Karpas-422 (cell line): Measurements from ENCODE around the gene UTY. TPM values are rescaled to one million over a fixed set of nuclear protein-coding genes. Genes with fewer than 3 reads are reported as not detected.

Experiments
- DNase-seq: peaks from one replicate; pipeline ENCODE4 v3.0.0-alpha.2; 2015
- H2AFZ ChIP-seq: fragments of 200-600 bp; sonication (generic); 2 replicates; pipeline ENCODE4 v1.6.1; 2014; ENCODE audit warnings: antibody characterized with exemption, low read length, mixed read lengths
- H3K27ac ChIP-seq: fragments of 200-600 bp; sonication (generic); 2 replicates; pipeline ENCODE4 v1.5.1; 2014; ENCODE audit warnings: mild to moderate bottlenecking, low read length, moderate library complexity
- H3K27me3 ChIP-seq: fragments of 200-600 bp; sonication (generic); 2 replicates; pipeline ENCODE4 v1.6.1; 2014; ENCODE audit warnings: low read length, mixed read lengths
- H3K36me3 ChIP-seq: fragments of 200-600 bp; sonication (generic); 2 replicates; pipeline ENCODE4 v1.6.1; 2014; ENCODE audit warnings: low read length, mixed read lengths; ENCODE audit not compliant: insufficient read depth
- H3K4me1 ChIP-seq: fragments of 200-600 bp; sonication (generic); 2 replicates; pipeline ENCODE4 v1.6.1; 2014; ENCODE audit warnings: mild to moderate bottlenecking, low read length, mixed read lengths
- H3K4me2 ChIP-seq: fragments of 200-600 bp; sonication (generic); 2 replicates; pipeline ENCODE4 v1.6.1; 2014; ENCODE audit warnings: low read length, low read depth, mild to moderate bottlenecking; ENCODE audit not compliant: poor library complexity, severe bottlenecking
- H3K4me3 ChIP-seq: fragments of 200-600 bp; sonication (generic); 2 replicates; pipeline ENCODE4 v1.5.1; 2014; ENCODE audit warnings: mild to moderate bottlenecking, antibody characterized with exemption, low read length, mixed read lengths
- H3K79me2 ChIP-seq: fragments of 200-600 bp; sonication (generic); 2 replicates; pipeline ENCODE4 v1.6.1; 2014; ENCODE audit warnings: mild to moderate bottlenecking, low read length, mixed read lengths
- H3K9ac ChIP-seq: fragments of 200-600 bp; sonication (generic); 2 replicates; pipeline ENCODE4 v1.6.0; 2014; ENCODE audit warnings: low read length
- H3K9me2 ChIP-seq: fragments of 200-600 bp; sonication (generic), shearing (Covaris generic); replicated peaks from 2 replicates; pipeline ENCODE4 v1.6.0; 2014; ENCODE audit warnings: mild to moderate bottlenecking, low read length, moderate library complexity; ENCODE audit not compliant: insufficient read depth
- H3K9me3 ChIP-seq: fragments of 300-700, 200-600 bp; sonication (generic); 2 replicates; pipeline ENCODE4 v1.6.1; 2014; ENCODE audit warnings: low read length, mixed read lengths
- H4K20me1 ChIP-seq: fragments of 200-600 bp; sonication (generic); 2 replicates; pipeline ENCODE4 v1.6.1; 2014; ENCODE audit warnings: mild to moderate bottlenecking, antibody characterized with exemption, low read length, low read depth; ENCODE audit not compliant: insufficient read depth
- total RNA-seq: library from RNA; depleted of rRNA; stranded (reverse); fragments of >200 nt; shearing (Covaris generic); gene quantifications from 2 replicates; pipeline ENCODE4 v1.2.3, GENCODE V29; 2014; ENCODE audit warnings: low replicate concordance

UTY gene
- total RNA-seq, 1 experiment from 2014 or later: not detected

DNA sequence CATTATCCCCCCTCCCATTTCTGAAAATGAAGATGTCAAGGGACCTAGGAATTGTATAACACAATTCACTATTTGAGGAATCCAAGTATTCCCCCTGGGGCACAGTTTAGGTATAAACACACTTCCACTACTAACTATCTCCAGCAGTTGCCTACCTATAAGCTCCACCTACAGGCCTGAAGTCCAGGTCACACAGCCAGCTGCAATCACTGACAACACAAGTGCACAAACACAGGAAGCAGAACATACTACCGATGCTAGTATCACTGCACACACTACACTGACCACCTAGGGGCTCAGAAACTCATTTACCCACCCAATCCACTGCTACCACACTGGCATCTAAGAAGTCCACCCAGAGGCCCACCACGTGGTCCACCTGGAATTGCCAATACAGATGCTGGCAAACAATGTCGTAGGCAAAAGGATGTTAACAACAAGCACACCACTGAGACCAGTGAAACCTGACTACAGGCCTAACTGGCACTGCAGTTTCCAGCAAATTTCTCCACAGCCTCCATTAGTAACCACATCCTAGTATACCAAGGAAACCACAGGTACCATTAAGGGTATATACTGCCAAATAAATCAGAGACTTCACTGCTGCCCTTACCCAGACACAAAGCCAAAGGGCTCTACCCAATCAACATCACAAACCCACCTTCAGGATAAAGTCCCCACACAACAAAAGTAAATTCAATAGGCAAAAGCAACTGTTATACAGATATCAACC is 47.4 kb downstream of the UTY start:
- Histone ChIP-seq H3K27ac (no peak overlapping the region), H4K20me1 (no peaks in the 10 kb centered on the region), H3K4me3 (no peak overlapping the region), H3K79me2 (no peaks in the 10 kb centered on the region), H3K4me2 (no peak overlapping the region), H3K9me2 (no peaks in the 10 kb centered on the region), H3K27me3 (no peaks in the 10 kb centered on the region), H3K9ac (no peak overlapping the region), H3K9me3 (no peaks in the 10 kb centered on the region), H3K4me1 (no peaks in the 10 kb centered on the region), H2AFZ (no peak overlapping the region), H3K36me3 (no peaks in the 10 kb centered on the region)
- no peak for DNase-seq

DNA sequence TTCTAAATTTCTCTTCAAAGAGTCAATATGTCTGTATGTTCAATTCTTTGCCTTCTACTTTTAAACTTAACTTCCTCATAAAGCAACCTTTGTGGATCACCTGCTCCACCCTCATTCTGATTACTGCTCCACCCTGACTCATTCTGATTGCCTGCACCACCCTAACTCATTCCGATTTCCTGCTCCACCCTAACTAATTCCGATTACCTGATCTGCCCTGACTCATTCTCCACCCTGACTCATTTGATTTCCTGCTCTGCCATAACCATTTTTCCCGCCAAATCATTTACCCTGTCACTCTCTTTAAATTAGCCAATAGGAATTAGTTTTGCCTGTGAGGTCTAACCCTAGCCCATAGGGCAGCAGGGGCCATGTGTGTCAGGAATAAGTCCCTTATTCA is 50.3 kb downstream of the UTY start:
- no peak overlapping the region for H3K4me2 ChIP-seq
- DNase-seq: no peak
- no peaks in the 10 kb centered on the region for H3K9me2 ChIP-seq
- H3K27me3 ChIP-seq: no peaks in the 10 kb centered on the region
- no peaks in the 10 kb centered on the region for H3K9me3 ChIP-seq
- H2AFZ ChIP-seq: no peak overlapping the region
- no peaks in the 10 kb centered on the region for H3K36me3 ChIP-seq
- no peaks in the 10 kb centered on the region for H4K20me1 ChIP-seq
- no peaks in the 10 kb centered on the region for H3K79me2 ChIP-seq
- no peak overlapping the region for H3K27ac ChIP-seq
- no peaks in the 10 kb centered on the region for H3K4me1 ChIP-seq
- no peak overlapping the region for H3K9ac ChIP-seq
- no peak overlapping the region for H3K4me3 ChIP-seq

DNA sequence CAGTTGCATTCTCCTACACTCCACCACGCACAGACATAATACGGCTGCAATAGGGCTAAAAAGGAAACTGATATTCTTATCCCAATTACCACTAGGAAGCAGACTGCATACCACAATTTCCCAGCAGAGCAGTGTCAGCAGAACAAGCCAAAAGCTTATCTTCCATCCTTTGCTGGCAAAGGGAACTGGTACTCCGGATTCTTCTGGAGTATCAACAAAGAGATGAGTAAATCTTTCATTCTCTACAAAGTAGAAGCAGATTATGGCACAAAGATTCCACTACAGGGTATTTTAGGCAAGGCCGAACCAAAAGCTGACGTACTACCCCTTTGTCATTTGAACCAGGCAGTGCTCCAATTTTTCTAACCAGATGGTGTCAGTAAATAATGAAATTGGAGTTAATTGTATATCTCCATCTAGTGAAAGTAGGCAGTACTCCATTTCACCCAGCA is 56.5 kb downstream of the UTY start:
- Histone ChIP-seq H3K9me2 (no peaks in the 10 kb centered on the region), H3K79me2 (no peaks in the 10 kb centered on the region), H3K9ac (no peak overlapping the region), H4K20me1 (no peaks in the 10 kb centered on the region), H3K9me3 (no peaks in the 10 kb centered on the region), H3K4me1 (no peaks in the 10 kb centered on the region), H2AFZ (no peak overlapping the region), H3K36me3 (no peaks in the 10 kb centered on the region), H3K27me3 (no peaks in the 10 kb centered on the region), H3K4me3 (no peak overlapping the region), H3K27ac (no peak overlapping the region), H3K4me2 (no peak overlapping the region)
- no peak for DNase-seq

- Histone ChIP-seq H3K9me3 (no peaks in the 10 kb centered on the region), H3K79me2 (no peaks in the 10 kb centered on the region), H3K4me1 (no peaks in the 10 kb centered on the region), H4K20me1 (no peaks in the 10 kb centered on the region), H3K27ac (no peak overlapping the region), H3K36me3 (no peaks in the 10 kb centered on the region), H3K4me2 (no peak overlapping the region), H3K27me3 (no peaks in the 10 kb centered on the region), H3K4me3 (no peak overlapping the region), H3K9ac (no peak overlapping the region), H3K9me2 (no peaks in the 10 kb centered on the region), H2AFZ (no peak overlapping the region)
- DNase-seq: no peak
Observed at GRCh38 chrY:13416869-13417661, 62.8 kb downstream of the UTY start.

- H2AFZ ChIP-seq: no peak overlapping the region
- no peaks in the 10 kb centered on the region for H3K9me2 ChIP-seq
- H3K27ac ChIP-seq: no peak overlapping the region
- no peak for DNase-seq
- no peaks in the 10 kb centered on the region for H3K4me1 ChIP-seq
- H3K9ac ChIP-seq: no peak overlapping the region
- no peaks in the 10 kb centered on the region for H3K9me3 ChIP-seq
- no peaks in the 10 kb centered on the region for H3K27me3 ChIP-seq
- no peaks in the 10 kb centered on the region for H3K36me3 ChIP-seq
- H3K79me2 ChIP-seq: no peaks in the 10 kb centered on the region
- no peak overlapping the region for H3K4me2 ChIP-seq
- H4K20me1 ChIP-seq: no peaks in the 10 kb centered on the region
- no peak overlapping the region for H3K4me3 ChIP-seq
Observed at GRCh38 chrY:13415556-13415955, 64.3 kb downstream of the UTY start.

DNA sequence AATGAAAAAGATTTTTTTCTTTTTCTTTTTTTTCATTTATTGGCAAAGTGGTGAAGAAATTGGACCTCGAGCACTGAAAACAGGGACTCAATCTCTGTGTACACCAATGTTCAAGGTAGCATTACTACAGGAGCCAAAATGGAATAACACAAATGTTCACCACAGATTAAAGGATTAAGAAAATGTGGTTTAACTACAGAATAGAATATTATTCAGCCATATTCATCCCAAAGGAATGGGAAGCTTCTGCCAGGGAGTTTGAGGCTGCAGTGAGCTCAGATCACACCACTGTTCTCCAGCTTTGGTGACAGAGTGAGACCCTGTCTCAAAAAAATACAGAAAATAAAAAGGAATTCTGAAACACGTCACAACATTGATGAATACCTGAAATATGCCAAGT is 81.0 kb downstream of the UTY start:
- Histone ChIP-seq H3K27ac (no peak overlapping the region), H3K79me2 (no peaks in the 10 kb centered on the region), H3K4me2 (no peak overlapping the region), H2AFZ (no peak overlapping the region), H3K9ac (no peak overlapping the region), H3K9me3 (no peaks in the 10 kb centered on the region), H4K20me1 (no peaks in the 10 kb centered on the region), H3K9me2 (no peaks in the 10 kb centered on the region), H3K36me3 (no peaks in the 10 kb centered on the region), H3K4me1 (no peaks in the 10 kb centered on the region), H3K4me3 (no peak overlapping the region), H3K27me3 (no peaks in the 10 kb centered on the region)
- DNase-seq: no peak

DNA sequence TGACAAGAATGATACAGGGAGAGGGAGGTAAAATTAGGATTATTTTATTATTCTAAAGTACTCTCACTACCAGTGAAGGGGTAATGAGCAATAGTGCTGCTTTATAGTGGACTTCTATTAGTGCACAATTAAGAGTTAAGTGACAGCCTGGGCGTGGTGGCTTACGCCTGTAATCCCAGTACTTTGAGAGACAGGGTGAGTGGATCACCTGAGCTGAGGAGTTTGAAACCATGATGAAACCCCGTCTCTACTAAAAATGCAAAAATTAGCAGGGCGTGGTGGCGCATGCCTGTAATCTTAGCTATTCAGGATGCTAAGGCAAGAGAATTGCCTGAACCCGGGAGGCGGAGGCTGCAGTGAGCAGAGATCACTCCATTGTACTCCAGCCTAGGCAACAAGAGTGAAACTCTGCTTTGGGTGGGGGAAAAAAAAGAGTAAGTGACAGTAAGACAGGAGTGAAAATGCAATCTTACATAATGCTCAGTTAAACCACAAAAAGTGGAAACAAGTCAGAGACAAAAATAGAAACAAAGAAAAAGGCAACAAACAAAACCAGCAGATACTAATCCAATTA is 98.6 kb downstream of the UTY start:
- H3K4me3 ChIP-seq: no peak overlapping the region
- H3K27me3 ChIP-seq: no peaks in the 10 kb centered on the region
- no peak overlapping the region for H3K27ac ChIP-seq
- DNase-seq: no peak
- no peaks in the 10 kb centered on the region for H3K4me1 ChIP-seq
- H3K9me3 ChIP-seq: no peaks in the 10 kb centered on the region
- no peak overlapping the region for H3K4me2 ChIP-seq
- no peaks in the 10 kb centered on the region for H3K9me2 ChIP-seq
- H3K36me3 ChIP-seq: no peaks in the 10 kb centered on the region
- no peaks in the 10 kb centered on the region for H3K79me2 ChIP-seq
- H2AFZ ChIP-seq: no peak overlapping the region
- no peak overlapping the region for H3K9ac ChIP-seq
- H4K20me1 ChIP-seq: no peaks in the 10 kb centered on the region
